Putamen (tissue), 1 donor: Measurements from ENCODE around the gene ZNF773.
"Not testable (repeated sequence)": the region's sequence is repeated elsewhere in the genome, so short reads cannot be mapped to it uniquely, and the experiment has no call there.

Experiments used
- DNase-seq: peaks from one replicate; pipeline ENCODE4 v3.0.0-alpha.2; 2016; ENCODE audit warnings: low spot score

The ZNF773 gene

DNA sequence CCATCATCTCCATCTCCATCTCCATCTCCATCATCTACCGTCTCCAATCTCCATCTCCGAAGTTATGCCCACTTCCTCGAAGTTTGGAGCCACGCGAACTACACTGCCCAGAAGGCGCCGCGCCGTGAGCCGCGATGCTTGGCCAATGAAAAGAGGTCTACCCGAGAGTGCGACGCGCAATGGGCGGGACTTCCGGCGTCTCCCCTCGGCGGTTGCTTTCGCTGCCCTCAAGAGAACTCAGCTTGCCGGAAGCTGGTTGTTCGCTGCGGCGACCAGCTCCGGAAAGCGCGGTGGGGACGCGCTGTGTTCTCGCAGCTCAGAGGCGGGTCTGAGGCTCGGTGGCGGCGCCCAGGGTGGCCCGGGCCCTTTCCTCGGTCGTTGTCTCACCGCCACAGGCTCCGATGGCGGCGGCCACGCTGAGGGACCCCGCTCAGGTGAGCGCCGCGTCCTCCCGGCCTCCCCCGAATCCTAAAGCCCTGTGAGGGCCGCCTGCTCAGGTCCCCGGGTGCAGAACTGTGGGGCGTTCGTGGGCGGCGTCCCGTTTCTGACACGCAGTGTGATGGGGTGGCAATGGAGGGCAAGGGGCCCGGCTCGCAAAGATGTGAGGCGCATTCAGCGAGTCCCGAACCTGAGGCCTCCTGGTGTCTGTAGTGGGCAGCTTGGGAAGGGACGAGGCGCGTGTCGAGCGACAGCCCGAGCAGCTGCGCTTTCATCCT is at the start of gene ZNF773:
Gene ZNF773 (plus strand): TSS at position 259 of the 716 bp plus-strand sequence. CDS start 143 bp downstream, at position 402.
- peak; percentile 83 for DNase-seq

DNA sequence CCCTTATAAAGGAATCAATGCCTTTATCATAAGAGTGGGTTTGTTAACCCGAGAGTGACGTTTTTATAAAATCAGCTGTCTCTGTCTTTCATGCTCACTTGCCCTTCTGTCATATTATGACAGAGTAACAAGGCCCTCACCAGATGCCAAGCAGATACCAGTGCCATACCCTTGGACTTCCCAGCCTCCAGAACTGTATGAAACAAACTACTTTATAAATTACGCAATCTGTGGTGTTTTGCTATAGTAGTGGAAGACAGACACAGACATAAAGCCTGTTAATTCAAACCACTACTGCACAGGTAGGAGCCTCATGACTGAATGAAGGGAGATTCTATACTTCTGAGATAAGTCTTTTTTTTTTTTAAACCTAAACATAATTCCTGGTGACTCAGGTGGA is 47.4 kb upstream of the ZNF773 start:
- DNase-seq: no peak

DNA sequence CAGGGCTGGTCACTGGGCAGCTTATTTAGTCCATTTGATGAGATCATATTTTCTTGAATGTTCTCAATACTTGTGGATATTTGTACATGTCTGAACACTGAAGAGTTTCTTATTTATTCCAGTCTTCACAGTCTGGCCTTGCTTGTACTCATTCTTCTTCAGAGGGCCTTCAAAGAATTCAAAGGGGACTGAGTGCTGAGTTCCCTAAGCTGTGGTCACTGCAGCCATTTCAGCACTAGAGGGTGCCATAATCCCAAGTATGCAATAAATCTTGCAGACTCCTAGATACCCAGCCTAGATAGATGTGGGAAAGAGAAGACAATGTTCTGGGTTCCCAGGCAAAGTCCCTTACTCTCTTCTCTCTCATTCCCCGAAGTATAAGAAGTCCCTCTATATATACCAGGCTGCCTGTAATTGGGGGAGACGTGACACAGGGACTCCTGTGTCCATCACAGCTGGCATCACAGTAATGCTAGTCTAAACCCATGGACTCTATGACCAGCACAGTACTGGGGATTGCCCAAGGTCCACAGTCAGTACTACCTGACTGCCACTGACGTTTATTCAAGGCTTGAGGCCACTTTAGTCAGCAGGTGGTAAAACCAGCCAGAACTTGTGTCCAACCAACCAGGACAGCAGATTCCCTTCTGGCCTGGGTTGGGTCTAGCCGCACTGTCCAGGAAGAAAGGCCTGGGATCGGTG is 33.9 kb upstream of the ZNF773 start:
- no peak for DNase-seq

DNA sequence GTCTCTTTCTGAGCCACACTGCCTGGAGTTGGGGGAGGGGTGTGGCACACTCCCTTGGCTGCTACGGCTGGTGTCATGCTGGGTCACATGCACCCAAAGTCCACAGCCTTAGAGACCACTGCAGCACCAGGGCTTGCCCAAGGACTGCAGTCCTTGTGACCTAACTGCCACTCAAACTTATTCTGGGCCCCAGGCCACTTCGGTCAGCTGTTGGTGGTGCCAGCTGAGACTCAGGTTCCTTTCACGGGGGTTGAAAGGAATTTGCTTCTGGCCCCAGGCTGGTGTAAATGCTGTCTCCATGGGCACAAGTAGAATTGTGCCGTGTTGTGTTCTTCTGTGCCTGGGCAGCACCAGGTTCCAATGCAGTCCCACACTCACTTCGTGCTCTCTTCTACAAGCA is 33.2 kb upstream of the ZNF773 start:
- no peak for DNase-seq

DNA sequence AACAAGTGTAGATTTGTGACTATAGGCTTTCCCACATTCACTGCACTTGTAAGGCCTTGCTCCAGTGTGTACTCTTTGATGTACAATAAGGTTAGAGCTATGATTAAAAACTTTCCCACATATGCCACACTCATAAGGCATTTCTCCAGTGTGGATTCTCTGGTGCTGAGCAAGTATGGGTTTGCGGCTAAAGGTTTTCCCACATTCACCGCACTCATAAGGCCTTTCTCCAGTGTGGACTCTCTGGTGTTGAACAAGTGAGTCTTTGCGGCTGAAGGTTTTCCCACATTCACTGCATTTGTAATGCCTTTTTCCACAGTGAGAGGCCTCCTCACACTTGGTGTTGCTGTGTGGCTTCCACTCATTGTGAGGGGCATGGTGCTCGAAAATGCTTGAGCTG is 26.1 kb upstream of the ZNF773 start:
- no peak for DNase-seq

DNA sequence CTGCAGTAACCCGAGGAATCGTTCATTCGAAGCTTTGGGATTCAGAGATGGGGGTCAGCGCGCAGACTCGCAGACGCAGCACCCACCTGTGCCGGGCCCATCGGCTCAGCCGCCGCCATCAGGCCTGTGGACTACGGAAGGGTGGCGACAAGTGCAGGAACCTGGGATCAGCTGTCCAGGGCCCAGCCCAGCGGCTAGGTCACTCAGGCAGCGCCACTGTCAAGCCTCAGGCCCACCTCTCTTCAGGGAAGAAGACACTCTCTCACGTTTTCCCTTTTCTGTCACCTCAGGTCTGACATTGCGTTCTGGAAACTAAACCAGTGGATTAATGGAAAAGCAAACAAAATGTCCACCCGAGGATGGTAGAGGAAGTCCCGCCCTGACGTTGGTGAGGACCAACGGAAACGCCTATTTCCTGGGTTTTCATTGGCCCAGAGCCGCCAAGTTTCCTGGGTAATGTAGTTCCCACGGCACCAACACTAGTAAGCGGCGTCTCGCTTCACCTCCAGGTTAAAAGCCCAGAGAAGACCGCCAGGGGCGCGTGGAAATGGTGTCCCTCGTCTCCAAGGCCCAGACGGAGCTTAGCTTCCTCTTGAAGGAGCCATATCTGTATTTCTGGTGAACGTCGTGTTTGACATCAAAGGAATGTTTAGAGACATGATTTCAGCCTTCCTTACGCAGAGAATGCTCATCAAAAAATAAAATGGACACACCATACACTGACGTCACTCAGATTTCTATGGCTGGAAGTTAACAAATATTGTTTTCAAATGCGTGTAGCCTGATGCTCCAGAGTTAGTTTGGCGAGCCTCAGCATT is 22.3 kb upstream of the ZNF773 start, which contains the start of gene ZNF772:
Gene ZNF772 (minus strand): TSS at position 376 of the 818 bp plus-strand sequence. CDS start 257 bp downstream, at position 119.
- peak; percentile 95 for DNase-seq

DNA sequence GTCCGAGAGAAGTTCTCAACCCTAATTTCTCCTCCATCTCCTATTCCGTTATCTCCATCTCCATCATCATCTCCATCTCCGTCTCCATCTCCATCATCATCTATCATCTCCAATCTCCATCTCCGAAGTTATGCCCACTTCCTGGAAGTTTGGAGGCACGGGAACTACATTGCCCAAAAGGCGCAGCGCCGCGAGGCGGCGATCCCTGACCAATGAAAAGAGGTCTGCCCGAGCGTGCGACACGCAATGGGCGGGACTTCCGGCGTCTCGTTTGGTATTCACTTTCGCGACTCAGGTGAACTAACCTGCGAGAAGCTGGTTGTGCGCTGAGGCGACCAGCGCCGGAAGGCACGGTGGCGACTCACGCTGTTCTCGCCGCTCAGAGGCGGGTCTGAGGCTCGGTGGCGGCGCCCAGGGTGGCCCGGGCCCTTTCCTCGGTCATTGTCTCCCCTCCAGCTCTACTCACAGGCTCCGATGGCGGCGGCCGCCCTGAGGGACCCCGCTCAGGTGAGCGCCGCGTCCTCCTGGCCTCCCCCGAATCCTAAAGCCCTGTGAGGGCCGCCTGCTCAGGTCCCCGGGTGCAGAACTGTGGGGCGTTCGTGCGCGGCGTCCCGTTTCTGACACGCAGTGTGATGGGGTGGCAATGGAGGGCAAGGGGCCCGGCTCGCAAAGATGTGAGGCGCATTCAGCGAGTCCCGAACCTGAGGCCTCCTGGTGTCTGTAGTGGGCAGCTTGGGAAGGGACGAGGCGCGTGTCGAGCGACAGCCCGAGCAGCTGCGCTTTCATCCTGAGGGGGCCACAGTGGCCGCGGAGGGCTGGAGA is 12.1 kb upstream of the ZNF773 start, which contains the start of gene ZNF419:
Gene ZNF419 (plus strand): TSS at position 274 of the 822 bp plus-strand sequence. CDS start 201 bp downstream, at position 475.
- peak; percentile 87 for DNase-seq

DNA sequence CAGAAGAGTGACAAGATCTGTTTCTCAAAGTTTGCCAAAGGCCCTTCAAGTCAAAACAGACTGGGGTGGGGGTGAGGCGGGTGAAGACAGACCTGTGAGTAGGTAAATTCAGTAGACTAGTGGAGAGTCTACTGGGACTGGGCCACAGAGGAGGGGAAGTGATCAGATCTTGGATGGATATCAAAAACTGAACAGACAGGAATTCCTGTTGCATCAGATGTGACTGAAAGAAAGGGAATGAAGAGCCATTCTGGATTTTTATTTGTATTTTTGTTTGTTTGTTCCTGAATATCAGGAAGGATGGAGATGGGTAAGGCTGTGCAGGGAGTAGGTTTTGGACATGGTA is 11.5 kb upstream of the ZNF773 start:
- not testable (repeated sequence) for DNase-seq

DNA sequence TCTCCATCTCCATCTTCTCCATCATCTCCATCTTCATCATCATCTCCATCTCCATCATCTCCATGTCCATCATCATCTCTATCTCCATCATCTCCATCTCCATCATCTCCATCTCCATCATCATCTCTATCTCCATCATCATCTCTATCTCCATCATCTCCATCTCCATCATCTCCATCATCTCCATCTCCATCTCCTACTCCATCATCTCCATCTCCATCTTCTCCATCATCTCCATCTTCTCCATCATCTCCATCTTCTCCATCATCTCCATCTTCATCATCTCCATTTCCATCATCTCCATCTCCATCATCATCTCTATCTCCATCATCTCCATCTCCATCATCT is 432 bp upstream of the ZNF773 start:
- not testable (repeated sequence) for DNase-seq

DNA sequence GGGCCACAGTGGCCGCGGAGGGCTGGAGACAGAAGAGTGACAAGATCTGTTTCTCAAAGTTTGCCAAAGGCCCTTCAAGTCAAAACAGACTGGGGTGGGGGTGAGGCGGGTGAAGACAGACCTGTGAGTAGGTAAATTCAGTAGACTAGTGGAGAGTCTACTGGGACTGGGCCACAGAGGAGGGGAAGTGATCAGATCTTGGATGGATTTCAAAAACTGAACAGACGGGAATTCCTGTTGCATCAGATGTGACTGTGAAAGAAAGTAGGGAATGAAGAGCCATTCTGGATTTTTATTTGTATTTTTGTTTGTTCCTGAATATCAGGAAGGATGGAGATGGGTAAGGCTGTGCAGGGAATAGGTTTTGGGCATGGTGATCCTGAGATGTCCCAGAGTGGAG is 662 bp downstream of the ZNF773 start:
- not testable (repeated sequence) for DNase-seq

DNA sequence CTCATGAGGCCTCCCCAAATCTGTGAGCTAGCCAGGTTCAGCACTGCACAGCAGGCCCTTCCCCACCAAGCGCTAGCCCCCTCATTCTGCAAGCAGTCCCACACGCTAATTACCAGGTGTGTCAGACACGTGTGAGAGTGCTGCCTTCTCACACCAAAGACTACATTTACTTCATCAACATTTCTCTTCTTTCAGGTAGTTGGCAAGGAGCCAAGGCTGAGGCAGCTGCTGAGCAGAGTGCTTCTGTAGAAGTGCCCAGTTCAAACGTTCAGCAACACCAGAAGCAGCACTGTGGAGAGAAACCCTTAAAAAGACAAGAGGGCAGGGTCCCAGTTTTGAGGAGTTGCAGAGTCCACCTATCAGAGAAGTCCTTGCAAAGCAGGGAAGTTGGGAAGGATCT is 6.4 kb downstream of the ZNF773 start:
- DNase-seq: no peak

DNA sequence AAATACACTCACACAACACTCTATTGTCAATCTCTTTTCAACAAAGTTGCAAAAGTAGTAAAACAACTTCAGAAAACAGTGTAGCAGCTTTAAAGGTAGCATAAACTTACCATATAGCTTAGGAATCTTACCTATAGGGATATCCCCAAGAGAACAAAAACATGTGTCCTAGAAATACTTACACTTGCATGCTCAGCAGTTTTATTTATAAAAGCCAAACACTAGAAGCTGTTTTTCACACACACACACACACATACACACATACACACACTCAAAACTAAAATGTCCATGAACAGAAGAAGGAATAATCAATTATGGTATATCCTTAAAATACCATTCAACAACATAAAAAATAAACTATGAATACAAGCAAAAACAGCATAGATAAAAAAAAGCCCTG is 11.7 kb downstream of the ZNF773 start:
- no peak for DNase-seq

DNA sequence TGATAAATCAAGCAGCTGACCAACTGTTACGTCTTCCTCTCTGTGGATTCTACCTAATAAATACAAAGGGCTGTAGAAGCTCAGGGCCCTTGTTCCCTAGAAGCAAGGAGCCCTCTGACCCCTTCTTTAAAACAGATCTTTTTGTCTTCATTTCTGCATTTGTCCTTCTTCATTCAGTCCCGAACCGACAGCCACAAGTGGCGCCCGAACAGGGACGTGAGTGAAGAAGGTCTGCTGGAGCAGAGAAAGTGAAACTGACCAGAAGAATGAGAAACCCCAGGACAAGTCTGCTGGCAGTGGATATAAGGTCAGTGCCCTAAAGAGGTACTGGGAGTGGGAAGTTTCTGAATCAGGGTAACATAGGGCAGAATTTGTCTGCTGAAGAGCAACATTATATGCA is 13.1 kb downstream of the ZNF773 start:
- no peak for DNase-seq

DNA sequence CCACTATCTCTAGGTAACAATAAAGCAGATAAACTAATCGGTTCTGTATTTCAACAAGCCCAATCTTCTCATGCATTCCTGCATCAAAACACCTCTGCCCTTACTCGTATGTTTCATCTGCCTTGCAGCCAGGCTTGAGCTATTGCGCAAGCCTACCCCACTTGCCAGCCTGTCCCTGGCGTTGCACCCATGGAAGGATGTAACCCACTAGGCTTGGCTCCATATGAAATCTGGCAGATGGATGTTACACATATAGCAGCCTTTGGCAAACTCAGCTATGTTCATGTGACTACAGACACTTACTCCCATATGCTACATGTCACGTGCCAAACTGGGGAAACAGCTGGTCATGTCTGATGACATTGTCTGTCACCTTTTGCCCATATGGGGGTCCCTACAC is 15.5 kb downstream of the ZNF773 start:
- no peak for DNase-seq

DNA sequence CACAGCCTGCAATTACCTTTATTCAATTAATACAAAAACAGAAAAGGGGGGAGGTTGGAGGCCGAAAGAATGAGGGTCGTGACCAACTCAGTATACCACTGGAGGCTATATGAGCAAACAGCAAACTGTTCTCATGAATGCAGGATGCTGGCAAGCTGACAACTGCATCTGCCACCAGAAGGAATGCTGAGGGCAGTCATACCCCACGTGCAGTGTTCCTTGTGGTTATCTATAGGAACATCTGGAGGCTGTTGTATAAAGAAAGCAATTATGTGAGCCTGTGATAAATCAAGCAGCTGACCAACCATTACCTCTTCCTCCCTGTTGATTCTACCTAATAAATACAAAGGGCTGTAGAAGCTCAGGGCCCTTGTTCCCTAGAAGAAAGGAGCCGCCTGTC is 18.3 kb downstream of the ZNF773 start:
- not testable (repeated sequence) for DNase-seq

DNA sequence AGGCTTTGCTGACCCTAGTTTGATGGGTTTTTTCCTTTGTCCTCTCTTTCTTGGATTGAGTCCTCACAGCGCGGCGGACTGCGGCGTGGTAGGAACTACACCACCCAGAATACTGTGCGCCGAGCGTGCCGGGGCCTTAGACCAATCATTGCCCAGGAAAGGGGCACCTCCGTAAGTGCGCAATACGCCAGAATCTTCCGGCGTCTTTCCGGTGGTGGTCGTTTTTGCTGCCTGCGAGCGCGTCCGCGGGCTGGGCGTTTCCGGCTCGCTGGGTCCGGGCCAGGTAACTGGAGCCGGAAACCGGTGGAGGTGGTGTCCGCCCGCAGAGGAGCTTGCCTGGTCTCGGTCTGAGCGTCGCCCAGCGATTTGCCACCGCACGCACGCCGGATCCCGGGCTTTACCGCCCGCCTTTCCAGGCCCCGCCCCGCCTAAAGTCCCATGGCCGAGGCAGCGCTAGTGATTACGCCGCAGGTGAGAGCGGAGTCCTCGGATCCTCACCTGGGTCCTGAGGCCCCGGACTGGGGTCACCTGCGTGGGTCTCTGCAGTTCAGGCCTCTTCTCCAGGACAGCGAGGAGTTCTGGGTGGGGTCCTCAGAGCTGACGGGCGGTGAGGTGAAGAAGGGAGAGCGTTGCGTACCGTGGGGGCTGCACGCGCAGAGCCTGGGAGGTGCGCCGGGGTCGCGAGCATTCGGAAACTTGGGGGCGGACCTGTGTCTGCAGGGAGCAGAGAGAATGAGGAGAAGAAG is 27.6 kb downstream of the ZNF773 start, which contains the start of gene ZNF549:
Gene ZNF549 (plus strand): TSS at position 221 of the 746 bp plus-strand sequence. CDS start 218 bp downstream, at position 439.
- DNase-seq: peak; percentile 78

DNA sequence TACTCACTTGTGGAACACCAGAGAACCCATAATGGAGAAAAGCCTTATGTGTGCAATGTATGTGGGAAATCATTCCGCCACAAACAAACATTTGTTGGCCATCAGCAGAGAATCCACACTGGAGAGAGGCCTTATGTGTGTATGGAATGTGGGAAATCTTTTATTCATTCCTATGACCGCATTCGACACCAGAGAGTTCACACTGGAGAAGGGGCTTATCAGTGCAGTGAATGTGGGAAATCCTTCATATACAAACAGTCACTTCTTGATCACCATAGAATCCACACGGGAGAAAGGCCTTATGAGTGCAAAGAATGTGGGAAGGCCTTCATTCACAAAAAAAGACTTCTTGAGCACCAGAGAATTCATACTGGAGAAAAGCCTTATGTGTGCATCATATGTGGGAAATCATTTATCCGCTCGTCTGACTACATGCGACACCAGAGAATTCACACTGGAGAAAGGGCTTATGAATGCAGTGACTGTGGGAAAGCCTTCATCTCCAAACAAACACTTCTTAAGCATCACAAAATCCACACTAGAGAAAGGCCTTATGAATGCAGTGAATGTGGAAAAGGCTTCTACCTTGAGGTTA is 38.3 kb downstream of the ZNF773 start:
- no peak for DNase-seq

DNA sequence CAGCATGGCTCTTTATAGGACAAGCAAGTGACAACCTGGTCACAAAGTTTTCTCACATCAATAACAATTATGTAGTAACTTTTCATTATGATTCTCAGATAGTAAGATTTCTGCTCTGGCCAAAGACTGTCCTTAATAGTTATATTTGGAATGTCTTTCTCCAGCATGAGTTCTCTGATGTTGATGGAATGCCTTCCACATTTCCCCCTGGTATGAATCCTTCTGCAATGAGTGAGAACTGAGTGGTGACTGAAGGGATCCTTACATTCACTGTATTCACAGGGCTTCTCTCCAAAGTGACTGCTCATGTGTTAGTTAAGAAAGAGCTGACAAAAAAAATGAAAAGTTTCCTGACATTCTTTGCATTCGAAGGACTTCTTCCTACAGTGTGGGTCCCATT is 46.8 kb downstream of the ZNF773 start:
- DNase-seq: no peak

DNA sequence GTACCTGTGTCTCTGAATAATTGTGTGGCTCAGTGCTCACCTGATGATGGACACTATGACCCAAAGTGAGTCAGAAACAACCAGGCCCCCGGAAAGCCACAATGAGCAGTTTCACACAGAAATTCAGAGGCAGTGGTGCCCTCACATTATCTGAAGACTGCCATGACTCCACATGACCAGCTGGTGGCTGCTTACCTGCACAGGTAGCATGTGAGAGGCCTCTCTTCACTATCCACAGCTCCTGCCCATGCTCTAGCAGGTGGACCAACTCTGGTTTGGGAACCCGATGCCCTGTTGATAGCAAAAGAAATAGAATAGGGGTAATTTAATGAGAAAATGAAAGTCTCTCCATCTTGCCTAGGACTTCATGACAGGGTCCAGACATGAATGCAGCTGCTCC is 52.7 kb downstream of the ZNF773 start:
- no peak for DNase-seq

DNA sequence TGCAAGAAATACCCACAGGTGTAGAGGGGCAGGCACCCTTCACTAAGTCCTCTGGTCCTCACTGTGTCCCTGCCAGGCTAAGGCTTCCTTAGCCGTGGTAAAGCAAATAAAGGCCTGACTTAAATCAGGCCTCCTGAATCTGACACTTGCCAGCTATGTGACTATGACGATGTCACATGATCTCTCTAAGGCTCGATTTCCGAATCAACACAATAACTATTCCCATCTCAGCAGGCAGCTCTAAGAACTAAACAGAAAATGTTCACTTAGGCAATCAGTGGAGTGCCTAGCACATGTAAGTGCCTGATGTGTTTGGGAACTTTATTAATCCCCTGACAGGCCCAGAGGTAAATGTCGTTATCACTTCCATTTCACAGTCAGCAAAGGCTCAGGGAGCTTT is 57.9 kb downstream of the ZNF773 start:
- DNase-seq: no peak
